Right lobe of liver (tissue), 6 donors: ENCODE measurements around the gene ICE2. TPM values are rescaled to one million over a fixed set of nuclear protein-coding genes. Genes with fewer than 3 reads are reported as not detected.
A peak's percentile ranks its signal among the peaks of the same experiment; 100 is the strongest.
"Not testable (repeated sequence)": the region's sequence is repeated elsewhere in the genome, so short reads cannot be mapped to it uniquely, and the experiment has no call there.

ENCODE experiments used
- ATAC-seq, 4 donors: fragments of 200-7000 bp; cut with Tn5 transposase; one replicate each; pipeline ENCODE4 v1.9.1; 2020; ENCODE audit warnings: mild to moderate bottlenecking in 4 of 4, moderate library complexity in 4 of 4
- DNase-seq, 3 donors: peaks; one replicate each; pipeline ENCODE4 v3.0.0-alpha.2; 2020
- H3K27ac ChIP-seq, 3 donors: fragments of 200-600 bp; one replicate each; pipeline ENCODE4 v1.8.0; 2022
- H3K27me3 ChIP-seq, 2 donors: fragments of 200-600 bp; one replicate each; pipeline ENCODE4 v1.8.0; 2022
- H3K36me3 ChIP-seq, 4 donors: fragments of 200-600 bp; sonication (generic) in 1 of 4; one replicate each; pipeline versions ENCODE4 v1.5.1 to v1.8.0; 2017 to 2022; ENCODE audit warnings: control low read depth in 1 of 4
- H3K4me1 ChIP-seq, 4 donors: fragments of 200-600 bp; sonication (generic) in 1 of 4; one replicate each; pipeline versions ENCODE4 v1.5.1 to v1.8.0; 2017 to 2022; ENCODE audit warnings: control low read depth in 1 of 4
- H3K4me3 ChIP-seq, 3 donors: fragments of 200-600 bp; one replicate each; pipeline ENCODE4 v1.8.0; 2022
- H3K9me3 ChIP-seq, 4 donors: fragments of 200-600 bp; sonication (generic) in 1 of 4; one replicate each; pipeline versions ENCODE4 v1.5.1 to v1.8.0; 2017 to 2022; ENCODE audit warnings: control low read depth in 1 of 4
- POLR2A ChIP-seq: fragments of 450-650 bp; IDR thresholded peaks from one replicate; pipeline ENCODE4 v1.6.1; 2017; ENCODE audit warnings: antibody characterized with exemption, mild to moderate bottlenecking
- WGBS: methylation state at CpG from one replicate; pipeline ENCODE4 v1.1.6; 2018; ENCODE audit warnings: low coverage, low lambda C conversion rate; ENCODE audit not compliant: insufficient coverage; ENCODE audit errors: missing lambda C conversion rate; 5-methylcytosine and 5-hydroxymethylcytosine counted together
- intact Hi-C, 2 donors: fragments of 100-400 bp; cut with DNase I; formaldehyde crosslinking; loops; one replicate each; pipeline versions ENCODE4 v1.11.2 to v1.14.1; 2022
- total RNA-seq, 6 experiments: library from RNA; depleted of rRNA in 2 of 6; stranded (reverse); fragments of >200 nt in 2 of 6; fragmentation: NEBNext Ultra II Directional in 3 of 6; extraction: Animal tissue kit (Norgen Biotek cat#: 25700) in 3 of 6; gene quantifications; one replicate each; pipeline versions ENCODE4 v1.1.0 to v1.2.4, GENCODE V29; 2016 to 2023
- TF ChIP-seq, protein P1 (sequence below), 4 donors: fragments of 200-600 bp in 3 of 4; fragments of 450-650 bp in 1 of 4; IDR thresholded peaks; one replicate each; pipeline versions ENCODE4 v1.5.1 to v1.8.0; 2016 to 2022; ENCODE audit warnings: antibody characterized with exemption in 4 of 4, mild to moderate bottlenecking in 2 of 4
- donor health status: DM: no; HTN: yes; CAD: no.
- donor health status: DM: no; HTN: no; CAD: no.
- donor health status: DM: no; HTN: no; CAD: no.
- donor health status: DM: no; HTN: yes; CAD: no.
- donor health status: DM: no; HTN: yes; CAD: no.

ICE2 gene
- total RNA-seq, 6 experiments from 2014 or later, result 13.1 to 31.7 (median 17.6) TPM

- Histone ChIP-seq H3K27me3 (no peaks in the 10 kb centered on the region), H3K36me3 (no peaks in the 10 kb centered on the region), H3K4me3 (no peak overlapping the region), H3K27ac (peak overlapping the region in 1 of 3 donors; percentile 5), H3K9me3 (no peaks in the 10 kb centered on the region), H3K4me1 (no peaks in the 10 kb centered on the region)
- intact Hi-C loops, result no loop called here
- peak in 2 of 4 donors; percentile 14 to 80 for ATAC-seq
- WGBS, result 60% methylated on average over 10 of the region's 10 CpGs
- DNase-seq, result no peak
- TF ChIP-seq POLR2A, result no peak
- TF ChIP-seq, protein P1, sequence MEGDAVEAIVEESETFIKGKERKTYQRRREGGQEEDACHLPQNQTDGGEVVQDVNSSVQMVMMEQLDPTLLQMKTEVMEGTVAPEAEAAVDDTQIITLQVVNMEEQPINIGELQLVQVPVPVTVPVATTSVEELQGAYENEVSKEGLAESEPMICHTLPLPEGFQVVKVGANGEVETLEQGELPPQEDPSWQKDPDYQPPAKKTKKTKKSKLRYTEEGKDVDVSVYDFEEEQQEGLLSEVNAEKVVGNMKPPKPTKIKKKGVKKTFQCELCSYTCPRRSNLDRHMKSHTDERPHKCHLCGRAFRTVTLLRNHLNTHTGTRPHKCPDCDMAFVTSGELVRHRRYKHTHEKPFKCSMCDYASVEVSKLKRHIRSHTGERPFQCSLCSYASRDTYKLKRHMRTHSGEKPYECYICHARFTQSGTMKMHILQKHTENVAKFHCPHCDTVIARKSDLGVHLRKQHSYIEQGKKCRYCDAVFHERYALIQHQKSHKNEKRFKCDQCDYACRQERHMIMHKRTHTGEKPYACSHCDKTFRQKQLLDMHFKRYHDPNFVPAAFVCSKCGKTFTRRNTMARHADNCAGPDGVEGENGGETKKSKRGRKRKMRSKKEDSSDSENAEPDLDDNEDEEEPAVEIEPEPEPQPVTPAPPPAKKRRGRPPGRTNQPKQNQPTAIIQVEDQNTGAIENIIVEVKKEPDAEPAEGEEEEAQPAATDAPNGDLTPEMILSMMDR (IDR thresholded peaks at IDR 0.05), result no peak
Observed at GRCh38 chr15:60414016-60414682, 64.8 kb downstream of the ICE2 start.

GRCh38 chr15:60413231-60413824 lies 65.6 kb downstream of the ICE2 start:
- no peak for DNase-seq
- ATAC-seq, result no peak
- H3K4me3 ChIP-seq, result no peak overlapping the region
- WGBS, result 66% methylated on average over 5 of the region's 9 CpGs
- H3K27ac ChIP-seq, result no peak overlapping the region
- no peaks in the 10 kb centered on the region for H3K4me1 ChIP-seq
- intact Hi-C loops, result no loop called here
- TF ChIP-seq, protein P1 (IDR thresholded peaks at IDR 0.05), result no peak
- no peak for TF ChIP-seq POLR2A
- no peaks in the 10 kb centered on the region for H3K36me3 ChIP-seq
- H3K27me3 ChIP-seq, result no peaks in the 10 kb centered on the region
- H3K9me3 ChIP-seq, result no peaks in the 10 kb centered on the region

- intact Hi-C loops, H3K4me3 ChIP-seq, DNase-seq, H3K36me3 ChIP-seq, H3K9me3 ChIP-seq, ATAC-seq, H3K27me3 ChIP-seq, H3K27ac ChIP-seq, H3K4me1 ChIP-seq: not testable (repeated sequence)
- 95% methylated on average over 7 of the region's 21 CpGs for WGBS
Observed at GRCh38 chr15:60412807-60413206, 66.1 kb downstream of the ICE2 start.

- no peaks in the 10 kb centered on the region for H3K9me3 ChIP-seq
- ATAC-seq (no peak), DNase-seq (no peak)
- WGBS, result 100% methylated on average over 3 of the region's 9 CpGs
- H3K27ac ChIP-seq, result no peak overlapping the region
- no peaks in the 10 kb centered on the region for H3K4me1 ChIP-seq
- H3K4me3 ChIP-seq, result no peak overlapping the region
- TF ChIP-seq, protein P1 (IDR thresholded peaks at IDR 0.05), result no peak
- TF ChIP-seq POLR2A, result no peak
- no peaks in the 10 kb centered on the region for H3K27me3 ChIP-seq
- intact Hi-C loops, result no loop called here
- H3K36me3 ChIP-seq, result no peaks in the 10 kb centered on the region
Observed at GRCh38 chr15:60411774-60412425, 67.0 kb downstream of the ICE2 start.

GRCh38 chr15:60410350-60410749 lies 68.6 kb downstream of the ICE2 start:
- 96% methylated on average over 8 of the region's 9 CpGs for WGBS
- H3K27me3 ChIP-seq, H3K36me3 ChIP-seq, H3K4me1 ChIP-seq, H3K4me3 ChIP-seq, intact Hi-C loops, ATAC-seq, H3K27ac ChIP-seq, DNase-seq, H3K9me3 ChIP-seq: not testable (repeated sequence)
